Activated CD8-positive, alpha-beta T cell treated with anti-CD3 and anti-CD28 coated beads, Interleukin-2, amount 10 ng/mL, durations not matched to agents 7 days and 5 days (primary cell): ENCODE results near the gene NXPH4. TPM values are rescaled to one million over a fixed set of nuclear protein-coding genes. Genes with fewer than 3 reads are reported as not detected.

Experiments
- ATAC-seq: fragments of 150-1000 bp; cut with Tn5 transposase; one replicate; pipeline ENCODE4 v1.10.0; 2021; ENCODE audit warnings: moderate library complexity
- CTCF ChIA-PET: fragments of 350-600 bp; sonication (Branson Sonifier 250); formaldehyde crosslinking; loops from one replicate; lab custom pipeline; 2021; ENCODE audit warnings: antibody characterized with exemption; lab: Charles Lee
- POLR2A ChIA-PET: fragments of 350-600 bp; sonication (Branson Sonifier 250); formaldehyde crosslinking; loops from one replicate; lab custom pipeline; 2021; ENCODE audit warnings: antibody characterized with exemption; lab: Charles Lee
- DNase-seq: peaks from one replicate; pipeline ENCODE4 v3.0.0-alpha.2; 2020
- H3K27ac Mint-ChIP-seq: one replicate; pipeline ENCODE4 v1.8.0; 2021; ENCODE audit warnings: mild to moderate bottlenecking, mixed read lengths
- H3K27me3 Mint-ChIP-seq: one replicate; pipeline ENCODE4 v1.8.0; 2021; ENCODE audit warnings: low read depth, mixed read lengths
- H3K36me3 Mint-ChIP-seq: one replicate; pipeline ENCODE4 v1.8.0; 2021; ENCODE audit warnings: low read depth, mixed read lengths
- H3K4me1 Mint-ChIP-seq: one replicate; pipeline ENCODE4 v1.8.0; 2021; ENCODE audit warnings: low read depth, mixed read lengths
- H3K4me3 Mint-ChIP-seq: one replicate; pipeline ENCODE4 v1.8.0; 2021; ENCODE audit warnings: mild to moderate bottlenecking, mixed read lengths
- H3K9me3 Mint-ChIP-seq: one replicate; pipeline ENCODE4 v1.8.0; 2022; ENCODE audit warnings: mixed read lengths; ENCODE audit not compliant: insufficient read depth
- total RNA-seq, 2 experiments: library from RNA; stranded (reverse); gene quantifications; one replicate each; pipeline ENCODE4 v1.2.3, GENCODE V29; 2021

Gene NXPH4
- total RNA-seq, 2 experiments from 2014 or later: 0.39 to 0.40 TPM

DNA sequence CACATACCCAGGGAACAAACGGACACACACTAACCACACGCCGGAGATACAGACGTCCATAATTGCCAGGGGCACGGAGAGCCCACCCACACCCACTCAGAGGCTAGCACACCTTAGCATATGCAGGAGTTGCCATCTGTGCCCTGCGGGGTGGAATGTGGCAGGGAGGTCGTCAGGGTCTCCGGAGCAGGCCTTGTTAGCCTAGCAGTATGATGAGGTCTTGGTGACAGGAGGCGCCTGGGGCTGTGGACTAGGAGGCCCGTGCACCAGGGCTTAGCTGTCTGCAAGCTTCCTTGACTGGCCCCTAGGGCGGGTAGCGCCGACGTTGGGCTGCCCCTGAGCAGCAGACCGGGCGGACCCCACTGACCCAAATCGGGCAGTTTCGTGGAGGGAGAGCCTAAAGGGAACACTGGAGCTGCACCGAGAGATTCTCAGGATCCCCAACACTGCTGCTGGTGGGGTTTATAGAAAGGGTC lies 24.4 kb downstream of the NXPH4 start:
- Mint-ChIP-seq H3K27ac (peak overlapping the region; percentile 68), H3K4me1 (peaks cover 78% of the 10 kb centered on the region), H3K27me3 (peaks cover 43% of the 10 kb centered on the region), H3K4me3 (peak overlapping the region; percentile 83), H3K9me3 (no peaks in the 10 kb centered on the region), H3K36me3 (peaks cover 8% of the 10 kb centered on the region)
- DNase-seq: no peak
- ChIA-PET CTCF (interaction anchor here (0.8 to 12.3 kb wide), 7 partner anchors 8 to 218 kb away, joined by 3 to 389 read pairs (median 31); partner anchors contain the start of genes GLI1, SHMT2 and STAC3), POLR2A (interaction anchor here (0.6 to 3.4 kb wide), 3 partner anchors 11 to 143 kb away, joined by 4 to 11 read pairs (median 5); partner anchors contain the start of gene SHMT2)
- ATAC-seq: no peak

DNA sequence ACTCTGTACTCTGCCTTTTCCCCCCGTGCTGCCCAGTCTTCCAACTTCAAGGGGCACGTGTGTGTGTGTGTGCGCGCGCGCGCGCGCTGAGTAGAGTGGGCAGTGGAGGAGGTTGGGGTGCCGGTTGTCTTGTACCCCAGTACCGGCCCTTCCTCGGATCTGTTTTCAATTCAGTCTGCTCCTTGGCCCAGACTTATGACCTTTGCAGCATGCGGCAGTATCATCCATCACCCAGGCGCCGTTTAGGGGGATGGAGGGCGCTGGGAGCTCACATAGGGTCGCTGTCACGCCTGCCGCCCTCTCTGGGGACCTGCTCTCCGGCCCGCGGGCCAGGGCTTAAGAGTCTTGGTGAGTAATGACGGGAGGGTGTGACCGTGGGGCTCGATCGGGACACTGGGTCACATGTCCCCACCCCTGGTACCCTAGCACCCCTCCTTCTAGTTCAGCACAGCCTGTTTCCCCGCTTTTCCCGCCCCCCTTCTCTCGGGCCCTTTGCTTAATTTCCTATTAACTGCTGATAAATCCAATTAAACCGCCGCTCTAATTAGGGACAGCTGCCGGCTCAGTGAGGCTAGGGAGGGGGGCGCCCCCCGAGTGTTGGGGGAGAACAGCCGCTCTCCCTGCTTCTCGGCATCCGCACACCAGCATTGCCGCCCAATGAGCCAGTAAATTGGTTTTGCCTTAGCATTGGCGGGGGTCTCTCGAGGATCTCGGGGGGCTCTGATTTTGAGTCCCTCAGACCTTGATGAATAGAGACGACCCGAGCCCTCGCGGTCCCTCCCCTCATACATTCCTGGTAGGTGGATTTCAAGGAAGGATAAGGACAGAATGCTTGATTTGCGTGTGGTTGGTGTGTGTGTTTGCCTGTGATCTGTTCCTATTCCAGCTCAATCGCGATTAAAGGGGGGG lies 25.1 kb downstream of the NXPH4 start:
- Mint-ChIP-seq H3K9me3 (no peaks in the 10 kb centered on the region), H3K36me3 (peaks cover 5% of the 10 kb centered on the region), H3K4me1 (peaks cover 72% of the 10 kb centered on the region), H3K4me3 (peak overlapping the region; percentile 18), H3K27me3 (peaks cover 42% of the 10 kb centered on the region), H3K27ac (no peak overlapping the region)
- ATAC-seq (no peak), DNase-seq (no peak)
- POLR2A ChIA-PET: interaction anchor here (0.9 to 3.4 kb wide), 4 partner anchors 12 to 131 kb away, joined by 3 to 11 read pairs (median 5); partner anchors contain the start of genes LRP1 and SHMT2
- CTCF ChIA-PET: interaction anchor here (1.0 to 12.3 kb wide), 24 partner anchors 11 to 607 kb away, joined by 3 to 389 read pairs (median 7); partner anchors contain the start of genes GLI1, INHBC, INHBE and NXPH4

DNA sequence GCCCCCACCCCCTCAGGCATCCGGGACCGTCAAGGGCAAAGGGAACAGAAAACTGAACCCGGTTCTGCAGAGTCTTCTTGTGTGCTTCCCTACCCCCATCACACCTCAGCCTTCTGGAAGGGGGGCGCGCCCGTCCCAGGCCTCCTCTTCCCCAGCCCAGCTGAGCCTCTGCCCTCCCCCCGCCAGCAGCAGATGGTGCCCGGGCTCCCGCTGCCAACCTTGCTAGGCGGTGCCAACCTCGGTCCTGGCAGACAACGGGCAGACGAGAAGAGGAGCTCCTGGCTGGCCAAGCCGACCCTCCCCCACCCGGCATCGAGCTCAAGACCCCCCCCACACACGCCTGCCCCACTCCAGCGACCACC lies 25.7 kb downstream of the NXPH4 start:
- Mint-ChIP-seq H3K9me3 (no peaks in the 10 kb centered on the region), H3K4me1 (peaks cover 65% of the 10 kb centered on the region), H3K36me3 (peaks cover 2% of the 10 kb centered on the region), H3K27me3 (peaks cover 36% of the 10 kb centered on the region), H3K27ac (no peak overlapping the region), H3K4me3 (no peak overlapping the region)
- ChIA-PET CTCF (interaction anchor here (0.7 to 12.3 kb wide), 33 partner anchors 10 to 608 kb away, joined by 3 to 389 read pairs (median 5); partner anchors contain the start of genes GLI1, INHBC, INHBE and NXPH4), POLR2A (interaction anchor here (0.9 to 3.4 kb wide), 3 partner anchors 13 to 132 kb away, joined by 3 to 11 read pairs (median 5); partner anchors contain the start of genes LRP1 and SHMT2)
- ATAC-seq (no peak), DNase-seq (no peak)

DNA sequence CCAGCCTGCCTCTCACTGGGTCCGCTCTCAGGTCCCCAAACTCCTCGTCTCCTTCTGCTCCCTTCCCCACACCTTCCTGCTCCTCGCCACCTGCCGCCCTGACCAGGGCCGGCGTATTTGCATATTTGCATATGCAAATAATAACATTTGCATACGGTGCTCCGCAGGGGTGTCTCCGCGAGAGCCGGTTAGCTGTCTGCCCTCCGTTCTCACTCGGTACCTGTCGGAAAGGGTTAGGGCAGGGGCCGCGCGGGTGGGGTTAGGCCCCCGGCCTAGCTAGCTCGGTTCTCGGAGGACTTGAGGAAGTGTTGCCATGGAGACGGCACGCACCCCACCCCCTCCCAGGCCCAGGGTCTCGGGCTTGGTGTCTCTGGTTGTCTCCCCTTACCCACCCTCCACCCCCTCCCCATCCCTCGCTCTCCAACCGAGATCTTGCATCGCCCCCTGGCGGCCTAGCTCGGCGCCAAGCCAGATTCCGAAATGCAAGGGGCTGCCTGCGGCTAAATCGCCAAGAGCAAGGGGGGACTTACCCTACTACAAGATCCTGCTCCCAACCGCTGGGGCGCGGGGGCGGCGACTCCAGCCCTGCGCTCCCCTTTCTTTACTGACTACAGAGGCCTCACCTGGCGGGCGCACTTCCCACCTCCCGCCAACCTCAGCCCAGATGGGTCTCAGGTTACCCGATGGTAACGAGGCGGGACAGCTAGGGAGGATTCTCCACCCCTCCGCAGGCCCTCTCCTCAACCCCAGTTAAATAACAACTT lies 26.3 kb downstream of the NXPH4 start:
- H3K4me3 Mint-ChIP-seq: peak overlapping the region; percentile 44
- peak; percentile 69 for DNase-seq
- no peak for ATAC-seq
- H3K27ac Mint-ChIP-seq: no peak overlapping the region
- peaks cover 60% of the 10 kb centered on the region for H3K4me1 Mint-ChIP-seq
- H3K27me3 Mint-ChIP-seq: peaks cover 30% of the 10 kb centered on the region
- CTCF ChIA-PET: interaction anchor here (0.6 to 12.3 kb wide), 40 partner anchors 9 to 609 kb away, joined by 3 to 389 read pairs (median 3); partner anchors contain the start of genes GLI1, INHBC, INHBE and NXPH4
- peaks cover 2% of the 10 kb centered on the region for H3K36me3 Mint-ChIP-seq
- H3K9me3 Mint-ChIP-seq: no peaks in the 10 kb centered on the region
- POLR2A ChIA-PET: interaction anchor here (0.9 to 3.4 kb wide), 3 partner anchors 13 to 132 kb away, joined by 3 to 11 read pairs (median 5); partner anchors contain the start of genes LRP1 and SHMT2

DNA sequence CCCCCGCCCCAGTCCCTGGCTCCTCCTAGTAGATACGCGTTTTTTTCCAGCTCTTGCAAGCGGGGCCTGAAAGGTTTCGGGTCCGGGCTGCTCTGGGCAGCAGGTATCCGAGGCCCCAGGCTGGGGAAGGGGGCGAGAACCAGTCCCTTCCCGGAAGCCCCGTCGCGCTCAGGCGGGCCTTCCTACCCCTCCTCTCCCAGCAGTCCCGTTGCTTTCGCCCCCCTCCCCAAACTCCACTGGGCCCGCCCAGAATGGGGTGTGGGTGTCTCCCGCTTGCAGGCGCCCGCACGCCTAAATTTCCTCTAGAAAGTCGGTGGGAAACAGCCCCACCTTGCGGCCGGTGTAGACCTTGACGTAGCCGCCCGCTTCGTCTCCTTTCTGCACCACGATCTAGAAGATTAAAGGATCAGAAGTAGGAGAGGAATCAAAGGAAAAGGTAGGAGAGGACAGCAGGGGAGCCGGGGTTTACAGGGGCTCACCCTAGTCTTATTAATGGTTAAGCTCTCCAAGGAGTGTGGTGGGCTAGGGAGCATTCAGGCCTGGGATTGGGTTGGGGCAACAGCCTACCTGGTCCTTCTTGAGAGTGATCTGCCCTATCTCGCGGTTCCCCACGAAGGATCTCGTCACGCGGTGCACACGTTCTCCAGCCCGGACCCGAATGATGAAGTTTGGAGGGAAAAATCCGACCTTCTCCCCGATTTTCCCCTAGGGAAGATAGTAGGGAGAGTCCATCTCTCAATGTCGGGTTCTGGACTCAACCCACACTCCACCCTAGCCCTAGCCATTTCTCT lies 27.1 kb downstream of the NXPH4 start:
- H3K36me3 Mint-ChIP-seq: peaks cover 2% of the 10 kb centered on the region
- H3K27me3 Mint-ChIP-seq: peaks cover 27% of the 10 kb centered on the region

DNA sequence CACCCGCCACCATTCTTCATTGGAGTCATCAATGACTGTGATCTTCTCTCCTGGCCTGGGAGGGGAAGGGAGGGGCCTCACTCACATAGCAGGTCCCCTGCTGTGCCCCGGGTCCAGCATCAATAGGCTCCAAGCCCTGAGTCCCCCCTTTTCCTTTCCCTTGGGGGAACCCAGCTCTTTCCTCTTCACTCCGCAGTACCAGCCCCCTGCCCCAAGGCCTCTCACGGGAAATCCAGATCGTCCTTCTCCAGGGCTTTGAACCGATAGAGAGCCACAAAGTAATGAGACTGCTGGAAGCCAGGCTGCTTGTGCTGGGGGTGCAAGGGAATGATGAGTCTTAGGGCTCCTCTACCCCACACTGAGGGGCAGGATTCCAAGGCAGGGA lies 27.7 kb downstream of the NXPH4 start:
- no peak overlapping the region for H3K4me3 Mint-ChIP-seq
- H3K4me1 Mint-ChIP-seq: peaks cover 56% of the 10 kb centered on the region
- peak overlapping the region; percentile 12 for H3K27ac Mint-ChIP-seq
- no peaks in the 10 kb centered on the region for H3K9me3 Mint-ChIP-seq
- ATAC-seq: no peak
- peaks cover 2% of the 10 kb centered on the region for H3K36me3 Mint-ChIP-seq
- CTCF ChIA-PET: interaction anchor here (0.9 to 12.3 kb wide), 17 partner anchors 8 to 214 kb away, joined by 3 to 389 read pairs (median 15); partner anchors contain the start of genes GLI1, NXPH4, SHMT2 and STAC3
- POLR2A ChIA-PET: interaction anchor here (0.7 kb wide), 1 partner anchor 12 kb away, joined by 3 read pairs; no protein-coding TSS in a partner anchor
- peaks cover 24% of the 10 kb centered on the region for H3K27me3 Mint-ChIP-seq
- DNase-seq: no peak

More for the DNA sequence above, 27.1 kb downstream of the NXPH4 start:
- peak; percentile 89 for DNase-seq
- CTCF ChIA-PET: interaction anchor here (0.6 to 12.3 kb wide), 33 partner anchors 8 to 610 kb away, joined by 3 to 389 read pairs (median 5); partner anchors contain the start of genes GLI1, INHBE, NXPH4 and SHMT2
- Mint-ChIP-seq H3K9me3 (no peaks in the 10 kb centered on the region), H3K4me1 (peaks cover 55% of the 10 kb centered on the region), H3K4me3 (peak overlapping the region; percentile 44), H3K27ac (peak overlapping the region; percentile 17)
- POLR2A ChIA-PET: no interaction called here
- ATAC-seq: peak; percentile 18

DNA sequence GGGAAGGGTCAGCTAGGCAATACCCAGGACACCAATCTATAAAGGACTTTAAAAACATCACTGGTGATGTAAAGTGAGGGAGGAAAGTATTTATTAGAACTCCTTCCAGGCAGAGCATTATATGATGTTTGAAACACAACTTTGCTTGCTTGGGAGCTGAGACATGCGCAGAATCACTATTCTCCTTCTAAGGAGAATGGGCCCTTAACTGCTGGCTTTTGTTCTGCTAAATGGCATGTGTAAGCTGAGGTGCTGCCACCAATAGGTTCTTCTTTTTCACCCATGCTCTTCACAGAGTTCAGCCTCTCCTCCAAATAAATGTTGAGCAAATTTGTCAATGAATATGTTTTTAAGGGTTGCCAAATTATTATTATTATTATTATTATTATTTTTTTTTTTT lies 30.4 kb downstream of the NXPH4 start:
- Mint-ChIP-seq H3K27me3 (peaks cover 5% of the 10 kb centered on the region), H3K27ac (no peak overlapping the region), H3K36me3 (peaks cover 2% of the 10 kb centered on the region), H3K4me3 (no peak overlapping the region), H3K4me1 (peaks cover 31% of the 10 kb centered on the region), H3K9me3 (no peaks in the 10 kb centered on the region)
- DNase-seq: no peak
- ChIA-PET POLR2A (no interaction called here), CTCF (interaction anchor here (2.3 to 12.3 kb wide), 3 partner anchors 7 to 34 kb away, joined by 12 to 389 read pairs (median 12); partner anchors contain the start of gene SHMT2)
- no peak for ATAC-seq

GRCh38 chr12:57248934-57249742 lies 32.5 kb downstream of the NXPH4 start:
- DNase-seq (no peak), ATAC-seq (peak; percentile 58)
- Mint-ChIP-seq H3K9me3 (no peaks in the 10 kb centered on the region), H3K4me1 (peaks cover 11% of the 10 kb centered on the region), H3K4me3 (peak overlapping the region; percentile 46), H3K27ac (peak overlapping the region; percentile 44), H3K27me3 (no peaks in the 10 kb centered on the region), H3K36me3 (peaks cover 5% of the 10 kb centered on the region)
- ChIA-PET CTCF (interaction anchor here (1.0 to 3.4 kb wide), 6 partner anchors 9 to 210 kb away, joined by 3 to 28 read pairs (median 8); partner anchors contain the start of genes GLI1 and INHBE), POLR2A (interaction anchor here (0.7 kb wide), 1 partner anchor 10 kb away, joined by 3 read pairs; no protein-coding TSS in a partner anchor)

DNA sequence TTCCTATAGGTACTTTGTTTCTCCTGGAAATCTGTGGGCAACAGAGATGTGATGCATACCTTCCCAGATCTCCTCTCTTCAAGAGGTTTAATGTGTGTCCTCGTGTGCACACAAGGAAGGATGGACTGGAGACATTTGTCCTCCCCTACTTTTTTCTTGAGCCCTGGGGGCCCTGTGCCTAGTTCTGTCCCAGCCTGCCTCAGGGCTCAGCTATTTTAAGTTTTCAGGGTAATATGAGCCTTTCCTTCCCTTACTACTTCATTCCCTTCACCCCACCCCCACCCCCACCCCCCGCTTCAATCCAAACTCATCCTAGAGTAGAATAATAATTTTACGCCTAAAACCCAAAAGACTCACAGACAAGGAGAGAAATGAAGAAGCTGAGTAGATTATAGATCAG lies 33.9 kb downstream of the NXPH4 start:
- POLR2A ChIA-PET: no interaction called here

More for the DNA sequence above, 33.9 kb downstream of the NXPH4 start:
- CTCF ChIA-PET: interaction anchor here (0.8 to 3.5 kb wide), 4 partner anchors 8 to 205 kb away, joined by 3 to 31 read pairs (median 18); partner anchors contain the start of gene INHBE
- H3K4me1 Mint-ChIP-seq: peaks cover 10% of the 10 kb centered on the region
- H3K4me3 Mint-ChIP-seq: no peak overlapping the region
- ATAC-seq (no peak), DNase-seq (no peak)
- no peaks in the 10 kb centered on the region for H3K9me3 Mint-ChIP-seq
- H3K27ac Mint-ChIP-seq: no peak overlapping the region
- peaks cover 9% of the 10 kb centered on the region for H3K36me3 Mint-ChIP-seq
- no peaks in the 10 kb centered on the region for H3K27me3 Mint-ChIP-seq
